ENCODE data around the gene SEPTIN10.

Gene SEPTIN10

GRCh38 chr2:109613922-109614714 is at the start of gene SEPTIN10, which contains the start of gene SOWAHC:
Gene SEPTIN10, minus strand, starts transcription at chr2:109613966. Its CDS starts 139 bp downstream, at chr2:109613827.
Gene SOWAHC, plus strand, starts transcription at chr2:109614364. Its CDS starts 126 bp downstream, at chr2:109614490.
- TF ChIP-seq ZNF8 (CRISPR knock-in tag; IDR thresholded peaks at IDR 0.05), result no peak
- 0 out of 2 replicates have a peak, but pooled peaks have one; percentile 15 for TF ChIP-seq CSDC2 (CRISPR knock-in tag; IDR thresholded peaks at IDR 0.05)
- peak; percentile 96 for ATAC-seq

GRCh38 chr2:109662889-109663288 is 49.1 kb upstream of the SEPTIN10 start:
- no peak for TF ChIP-seq TCF4 (CRISPR knock-in tag; IDR thresholded peaks at IDR 0.05; ENCODE audit: borderline replicate concordance)
- no peak for TF ChIP-seq ZFP3 (CRISPR knock-in tag; IDR thresholded peaks at IDR 0.05)
- TF ChIP-seq ARNTL (CRISPR knock-in tag; IDR thresholded peaks at IDR 0.05; ENCODE audit: borderline replicate concordance, low read depth), result no peak
- no peak for ATAC-seq

- no peak for TF ChIP-seq RARB (CRISPR knock-in tag; IDR thresholded peaks at IDR 0.05)
- peak; percentile 14; the same call in 1 of the 3 replicates for ATAC-seq
Observed at GRCh38 chr2:109660046-109660860, 46.5 kb upstream of the SEPTIN10 start.

GRCh38 chr2:109659396-109660045 is 45.8 kb upstream of the SEPTIN10 start:
- TF ChIP-seq ESRRG (CRISPR knock-in tag; IDR thresholded peaks at IDR 0.05) (no peak), TSHZ2 (CRISPR knock-in tag; IDR thresholded peaks at IDR 0.05) (no peak), ZFP30 (CRISPR knock-in tag; IDR thresholded peaks at IDR 0.05) (no peak), PATZ1 (CRISPR knock-in tag; IDR thresholded peaks at IDR 0.05; ENCODE audit: borderline replicate concordance) (no peak), CSDC2 (CRISPR knock-in tag; IDR thresholded peaks at IDR 0.05) (no peak), ZFP3 (CRISPR knock-in tag; IDR thresholded peaks at IDR 0.05) (no peak), ISL1 (CRISPR knock-in tag; IDR thresholded peaks at IDR 0.05) (no peak), RARB (CRISPR knock-in tag; IDR thresholded peaks at IDR 0.05) (no peak), POU6F1 (CRISPR knock-in tag; IDR thresholded peaks at IDR 0.05; ENCODE audit: borderline replicate concordance, low read depth) (no peak), TOX (CRISPR knock-in tag; IDR thresholded peaks at IDR 0.05; ENCODE audit: borderline replicate concordance) (no peak), CSRNP3 (CRISPR knock-in tag; IDR thresholded peaks at IDR 0.05) (no peak), ZC3H10 (CRISPR knock-in tag; IDR thresholded peaks at IDR 0.05) (no peak), ZNF8 (CRISPR knock-in tag; IDR thresholded peaks at IDR 0.05) (no peak), BACH2 (CRISPR knock-in tag; IDR thresholded peaks at IDR 0.05; ENCODE audit: borderline replicate concordance) (no peak), SNAI2 (CRISPR knock-in tag; IDR thresholded peaks at IDR 0.05) (no peak), ZNF70 (CRISPR knock-in tag; IDR thresholded peaks at IDR 0.05) (no peak), CREB5 (CRISPR knock-in tag; IDR thresholded peaks at IDR 0.05; ENCODE audit: low read depth) (no peak), OSR1 (CRISPR knock-in tag; IDR thresholded peaks at IDR 0.05) (no peak), GLIS3 (CRISPR knock-in tag; IDR thresholded peaks at IDR 0.05) (no peak), PPARA (CRISPR knock-in tag; IDR thresholded peaks at IDR 0.05; ENCODE audit: borderline replicate concordance) (no peak)
- ATAC-seq, result no peak
